ENCODE results near the gene HTR7. TPM values are rescaled to one million over a fixed set of nuclear protein-coding genes. Genes with fewer than 3 reads are reported as not detected.

HTR7 gene
- total RNA-seq, 2 experiments from 2014 or later, result not detected

- ChIA-PET CTCF (no interaction called here), POLR2A (no interaction called here)
- DNase-seq (no peak), ATAC-seq (no peak)
- Mint-ChIP-seq H3K9me3 (ENCODE audit: low read depth) (no peaks in the 10 kb centered on the region), H3K4me1 (no peaks in the 10 kb centered on the region), H3K27me3 (peaks cover 7% of the 10 kb centered on the region), H3K36me3 (ENCODE audit: low read depth) (no peaks in the 10 kb centered on the region), H3K4me3 (no peak overlapping the region), H3K27ac (no peak overlapping the region)
- intact Hi-C loops (cut with DNase I, micrococcal nuclease), result no loop called here
Measured at GRCh38 chr10:90780488-90780887, 77.4 kb downstream of the HTR7 start.

- H3K27ac Mint-ChIP-seq, result no peak overlapping the region
- H3K27me3 Mint-ChIP-seq, result peaks cover 7% of the 10 kb centered on the region
- H3K4me3 Mint-ChIP-seq, result no peak overlapping the region
- POLR2A ChIA-PET, result no interaction called here
- DNase-seq (no peak), ATAC-seq (no peak)
- CTCF ChIA-PET, result interaction anchor here (2.1 kb wide), 1 partner anchor 8 kb away, joined by 9 read pairs; no protein-coding TSS in a partner anchor
- intact Hi-C loops (cut with DNase I, micrococcal nuclease), result no loop called here
- no peaks in the 10 kb centered on the region for H3K36me3 Mint-ChIP-seq (ENCODE audit: low read depth)
- H3K4me1 Mint-ChIP-seq, result no peaks in the 10 kb centered on the region
- H3K9me3 Mint-ChIP-seq (ENCODE audit: low read depth), result no peaks in the 10 kb centered on the region
Measured at GRCh38 chr10:90779548-90779947, 78.3 kb downstream of the HTR7 start.

- intact Hi-C loops (cut with DNase I, micrococcal nuclease), result no loop called here
- H3K36me3 Mint-ChIP-seq (ENCODE audit: low read depth), result no peaks in the 10 kb centered on the region
- no peak for DNase-seq
- no peak overlapping the region for H3K4me3 Mint-ChIP-seq
- H3K27me3 Mint-ChIP-seq, result peaks cover 7% of the 10 kb centered on the region
- H3K27ac Mint-ChIP-seq, result no peak overlapping the region
- POLR2A ChIA-PET, result no interaction called here
- H3K9me3 Mint-ChIP-seq (ENCODE audit: low read depth), result no peaks in the 10 kb centered on the region
- ATAC-seq, result no peak
- no peaks in the 10 kb centered on the region for H3K4me1 Mint-ChIP-seq
- CTCF ChIA-PET, result interaction anchor here (0.6 to 2.1 kb wide), 3 partner anchors 10 to 1844 kb away, joined by 3 to 9 read pairs (median 4); no protein-coding TSS in a partner anchor
Measured at GRCh38 chr10:90777621-90778020, 80.2 kb downstream of the HTR7 start.

GRCh38 chr10:90775351-90776028 lies 82.3 kb downstream of the HTR7 start:
- Mint-ChIP-seq H3K4me3 (no peak overlapping the region), H3K4me1 (no peaks in the 10 kb centered on the region), H3K27ac (no peak overlapping the region), H3K27me3 (peaks cover 7% of the 10 kb centered on the region), H3K9me3 (ENCODE audit: low read depth) (no peaks in the 10 kb centered on the region), H3K36me3 (ENCODE audit: low read depth) (no peaks in the 10 kb centered on the region)
- ATAC-seq (no peak), DNase-seq (no peak)
- ChIA-PET CTCF (no interaction called here), POLR2A (no interaction called here)
- intact Hi-C loops (cut with DNase I, micrococcal nuclease), result no loop called here

GRCh38 chr10:90769946-90770841 lies 87.6 kb downstream of the HTR7 start:
- ChIA-PET CTCF (no interaction called here), POLR2A (no interaction called here)
- Mint-ChIP-seq H3K9me3 (ENCODE audit: low read depth) (no peaks in the 10 kb centered on the region), H3K4me3 (no peak overlapping the region), H3K36me3 (ENCODE audit: low read depth) (no peaks in the 10 kb centered on the region), H3K27me3 (peaks cover 14% of the 10 kb centered on the region), H3K27ac (no peak overlapping the region), H3K4me1 (no peaks in the 10 kb centered on the region)
- DNase-seq (no peak), ATAC-seq (no peak)
- intact Hi-C loops (cut with DNase I, micrococcal nuclease), result no loop called here

GRCh38 chr10:90751107-90751997 lies 106.5 kb downstream of the HTR7 start:
- H3K27ac Mint-ChIP-seq, result no peak overlapping the region
- intact Hi-C loops (cut with DNase I, micrococcal nuclease), result loop anchor here (1.0 to 10.0 kb wide), 5 partner anchors 36 to 493 kb away; partner anchors contain the start of gene RPP30 (in 2 of the 2)
- no peaks in the 10 kb centered on the region for H3K36me3 Mint-ChIP-seq (ENCODE audit: low read depth)
- ChIA-PET CTCF (interaction anchor here (0.7 to 2.7 kb wide), 15 partner anchors 9 to 195 kb away, joined by 3 to 10 read pairs (median 5); partner anchors contain the start of gene RPP30), POLR2A (no interaction called here)
- H3K4me3 Mint-ChIP-seq, result no peak overlapping the region
- peak; percentile 62 for DNase-seq
- H3K4me1 Mint-ChIP-seq, result no peaks in the 10 kb centered on the region
- ATAC-seq, result peak; percentile 58
- H3K9me3 Mint-ChIP-seq (ENCODE audit: low read depth), result no peaks in the 10 kb centered on the region
- peaks cover 11% of the 10 kb centered on the region for H3K27me3 Mint-ChIP-seq

- H3K4me1 Mint-ChIP-seq, result no peaks in the 10 kb centered on the region
- H3K27ac Mint-ChIP-seq, result no peak overlapping the region
- H3K4me3 Mint-ChIP-seq, result no peak overlapping the region
- CTCF ChIA-PET, result interaction anchor here (0.6 kb wide), 1 partner anchor 271 kb away, joined by 3 read pairs; no protein-coding TSS in a partner anchor
- peaks cover 12% of the 10 kb centered on the region for H3K27me3 Mint-ChIP-seq
- ATAC-seq (no peak), DNase-seq (no peak)
- H3K9me3 Mint-ChIP-seq (ENCODE audit: low read depth), result no peaks in the 10 kb centered on the region
- no peaks in the 10 kb centered on the region for H3K36me3 Mint-ChIP-seq (ENCODE audit: low read depth)
- intact Hi-C loops (cut with DNase I, micrococcal nuclease), result no loop called here
- POLR2A ChIA-PET, result no interaction called here
Measured at GRCh38 chr10:90746829-90747228, 111.0 kb downstream of the HTR7 start.

- ChIA-PET CTCF (interaction anchor here (0.6 to 1.6 kb wide), 3 partner anchors 15 to 152 kb away, joined by 3 to 5 read pairs (median 3); no protein-coding TSS in a partner anchor), POLR2A (no interaction called here)
- Mint-ChIP-seq H3K9me3 (ENCODE audit: low read depth) (no peaks in the 10 kb centered on the region), H3K27ac (no peak overlapping the region), H3K27me3 (peaks cover 10% of the 10 kb centered on the region), H3K4me1 (no peaks in the 10 kb centered on the region), H3K36me3 (ENCODE audit: low read depth) (no peaks in the 10 kb centered on the region), H3K4me3 (no peak overlapping the region)
- no peak for DNase-seq
- intact Hi-C loops (cut with DNase I, micrococcal nuclease), result no loop called here
- no peak for ATAC-seq
Measured at GRCh38 chr10:90745565-90745964, 112.3 kb downstream of the HTR7 start.

- POLR2A ChIA-PET, result no interaction called here
- no peaks in the 10 kb centered on the region for H3K4me1 Mint-ChIP-seq
- H3K27ac Mint-ChIP-seq, result no peak overlapping the region
- CTCF ChIA-PET, result no interaction called here
- H3K36me3 Mint-ChIP-seq (ENCODE audit: low read depth), result no peaks in the 10 kb centered on the region
- DNase-seq, result no peak
- no peaks in the 10 kb centered on the region for H3K9me3 Mint-ChIP-seq (ENCODE audit: low read depth)
- intact Hi-C loops (cut with DNase I, micrococcal nuclease), result no loop called here
- ATAC-seq, result no peak
- H3K4me3 Mint-ChIP-seq, result no peak overlapping the region
- H3K27me3 Mint-ChIP-seq, result peaks cover 10% of the 10 kb centered on the region
Measured at GRCh38 chr10:90743291-90743690, 114.5 kb downstream of the HTR7 start.

GRCh38 chr10:90741926-90742565 lies 115.8 kb downstream of the HTR7 start:
- H3K9me3 Mint-ChIP-seq (ENCODE audit: low read depth), result no peaks in the 10 kb centered on the region
- no peak for DNase-seq
- intact Hi-C loops (cut with DNase I, micrococcal nuclease), result no loop called here
- ATAC-seq, result no peak
- ChIA-PET CTCF (no interaction called here), POLR2A (interaction anchor here (0.6 kb wide), 1 partner anchor 927 kb away, joined by 3 read pairs; no protein-coding TSS in a partner anchor)
- H3K36me3 Mint-ChIP-seq (ENCODE audit: low read depth), result no peaks in the 10 kb centered on the region
- peaks cover 10% of the 10 kb centered on the region for H3K27me3 Mint-ChIP-seq
- H3K4me3 Mint-ChIP-seq, result no peak overlapping the region
- H3K27ac Mint-ChIP-seq, result no peak overlapping the region
- no peaks in the 10 kb centered on the region for H3K4me1 Mint-ChIP-seq

GRCh38 chr10:90740265-90740664 lies 117.6 kb downstream of the HTR7 start:
- no peak overlapping the region for H3K27ac Mint-ChIP-seq
- ChIA-PET POLR2A (no interaction called here), CTCF (interaction anchor here (0.9 kb wide), 1 partner anchor 11 kb away, joined by 3 read pairs; no protein-coding TSS in a partner anchor)
- no peaks in the 10 kb centered on the region for H3K4me1 Mint-ChIP-seq
- peaks cover 10% of the 10 kb centered on the region for H3K27me3 Mint-ChIP-seq
- H3K4me3 Mint-ChIP-seq, result no peak overlapping the region
- DNase-seq (no peak), ATAC-seq (no peak)
- intact Hi-C loops (cut with DNase I, micrococcal nuclease), result no loop called here
- H3K36me3 Mint-ChIP-seq (ENCODE audit: low read depth), result no peaks in the 10 kb centered on the region
- no peaks in the 10 kb centered on the region for H3K9me3 Mint-ChIP-seq (ENCODE audit: low read depth)

Measured in activated CD4-positive, alpha-beta T cell treated with anti-CD3 and anti-CD28 coated beads for 36 hours (primary cell).